GM21423 (cell line): ENCODE measurements around the gene TOP3B.
"Not testable (repeated sequence)": the region's sequence is repeated elsewhere in the genome, so short reads cannot be mapped to it uniquely, and the experiment has no call there.

ENCODE experiments used
- ATAC-seq: cut with Tn5 transposase; IDR thresholded peaks from one replicate; pipeline ENCODE4 v1.9.1; 2021; ENCODE audit warnings: mild to moderate bottlenecking, moderate library complexity; ENCODE audit not compliant: unreplicated experiment

TOP3B gene

GRCh38 chr22:21932347-21932746 is 50.2 kb downstream of the TOP3B start:
- no peak for ATAC-seq

GRCh38 chr22:21931056-21931455 is 51.5 kb downstream of the TOP3B start:
- no peak for ATAC-seq

GRCh38 chr22:21929253-21929652 is 53.3 kb downstream of the TOP3B start:
- ATAC-seq: no peak

- ATAC-seq: no peak
These were observed 54.5 kb downstream of the TOP3B start for GRCh38 chr22:21928048-21928447.

GRCh38 chr22:21927174-21927823 is 55.3 kb downstream of the TOP3B start:
- ATAC-seq: no peak

GRCh38 chr22:21926728-21927127 is 55.9 kb downstream of the TOP3B start:
- ATAC-seq: no peak

GRCh38 chr22:21923163-21923561 is 59.4 kb downstream of the TOP3B start:
- ATAC-seq: no peak

- no peak for ATAC-seq
These were observed 60.0 kb downstream of the TOP3B start for GRCh38 chr22:21922370-21923162.

GRCh38 chr22:21921729-21922128 is 60.9 kb downstream of the TOP3B start:
- no peak for ATAC-seq

GRCh38 chr22:21921184-21921721 is 61.3 kb downstream of the TOP3B start:
- no peak for ATAC-seq

GRCh38 chr22:21920341-21921183 is 62.0 kb downstream of the TOP3B start:
- ATAC-seq: no peak

- ATAC-seq: no peak
These were observed 62.9 kb downstream of the TOP3B start for GRCh38 chr22:21919526-21920307.

GRCh38 chr22:21918466-21919185 is 64.0 kb downstream of the TOP3B start:
- ATAC-seq: no peak

- ATAC-seq: no peak
These were observed 64.7 kb downstream of the TOP3B start for GRCh38 chr22:21917959-21918261.

- no peak for ATAC-seq
These were observed 65.2 kb downstream of the TOP3B start for GRCh38 chr22:21917181-21917958.

- no peak for ATAC-seq
These were observed 66.2 kb downstream of the TOP3B start for GRCh38 chr22:21916309-21916918.

GRCh38 chr22:21915624-21916308 is 66.8 kb downstream of the TOP3B start:
- no peak for ATAC-seq

GRCh38 chr22:21914033-21914642 is 68.4 kb downstream of the TOP3B start:
- ATAC-seq: not testable (repeated sequence)
